Activated T-helper 1 cell treated with anti-CD3 and anti-CD28 coated beads, Interleukin-12 subunit alpha, Interleukin-12 subunit beta, Interleukin-2, Interleukin-4 antibody, amounts not matched to agents 30 ng/mL and 10 ng/mL and 1 ng/mL, durations not matched to agents 14 hours and 24 hours and 36 hours (primary cell): ENCODE data around the gene RFC4. TPM values are rescaled to one million over a fixed set of nuclear protein-coding genes. Genes with fewer than 3 reads are reported as not detected.
"Not testable (repeated sequence)": the region's sequence is repeated elsewhere in the genome, so short reads cannot be mapped to it uniquely, and the experiment has no call there.

Source experiments
- DNase-seq: peaks from one replicate; pipeline ENCODE4 v3.0.0; 2021; ENCODE audit warnings: low spot score
- H3K27ac Mint-ChIP-seq: one replicate; pipeline ENCODE4 v1.8.0; 2021; ENCODE audit warnings: mild to moderate bottlenecking, mixed read lengths
- H3K27me3 Mint-ChIP-seq: one replicate; pipeline ENCODE4 v1.8.0; 2022; ENCODE audit warnings: mild to moderate bottlenecking, moderate library complexity, mixed read lengths; ENCODE audit not compliant: insufficient read depth
- H3K36me3 Mint-ChIP-seq: one replicate; pipeline ENCODE4 v1.8.0; 2021; ENCODE audit warnings: low read depth, mixed read lengths
- H3K4me1 Mint-ChIP-seq: one replicate; pipeline ENCODE4 v1.8.0; 2021; ENCODE audit warnings: low read depth, mixed read lengths
- H3K4me3 Mint-ChIP-seq: one replicate; pipeline ENCODE4 v1.8.0; 2021; ENCODE audit warnings: mild to moderate bottlenecking, moderate library complexity, mixed read lengths
- H3K9me3 Mint-ChIP-seq: one replicate; pipeline ENCODE4 v1.8.0; 2021; ENCODE audit warnings: mixed read lengths
- intact Hi-C: fragments of 100-400 bp; cut with micrococcal nuclease; formaldehyde crosslinking; loops from one replicate; pipeline ENCODE4 v1.15.1; 2024
- total RNA-seq: library from RNA; stranded (reverse); gene quantifications from 2 replicates; pipeline ENCODE4 v1.2.3, GENCODE V29; 2022

The RFC4 gene
- 111 and 122 TPM in 2 replicates for total RNA-seq

GRCh38 chr3:186806089-186807055, at the start of gene RFC4:
TSS of gene RFC4 (minus strand) at chr3:186806482. CDS start at chr3:186804713, 1,769 bp downstream.
- H3K4me1 Mint-ChIP-seq: peaks cover 31% of the 10 kb centered on the region
- peak within 1 kb of the TSS; percentile 93 for H3K4me3 Mint-ChIP-seq
- H3K9me3 Mint-ChIP-seq: no peaks in the 10 kb centered on the region
- H3K27me3 Mint-ChIP-seq: no peaks in the 10 kb centered on the region
- H3K27ac Mint-ChIP-seq: peak within 1 kb of the TSS; percentile 85
- intact Hi-C loops: loop anchor here (1.0 to 5.0 kb wide), 6 partner anchors 15 to 869 kb away; partner anchors contain the start of genes DNAJB11, EIF4A2 and TRA2B
- peaks cover 16% of the 10 kb centered on the region for H3K36me3 Mint-ChIP-seq
- peak; percentile 80 for DNase-seq

- intact Hi-C loops: no loop called here
- Mint-ChIP-seq H3K27me3 (no peaks in the 10 kb centered on the region), H3K36me3 (peaks cover 7% of the 10 kb centered on the region), H3K4me3 (no peak overlapping the region), H3K27ac (no peak overlapping the region), H3K4me1 (peaks cover 18% of the 10 kb centered on the region), H3K9me3 (peaks cover 10% of the 10 kb centered on the region)
- no peak for DNase-seq
These were observed 48.7 kb upstream of the RFC4 start for GRCh38 chr3:186854954-186855353.

GRCh38 chr3:186854146-186854545, 47.9 kb upstream of the RFC4 start:
- Mint-ChIP-seq H3K4me3 (no peak overlapping the region), H3K27me3 (no peaks in the 10 kb centered on the region), H3K9me3 (peaks cover 3% of the 10 kb centered on the region), H3K27ac (no peak overlapping the region), H3K4me1 (peaks cover 21% of the 10 kb centered on the region), H3K36me3 (peaks cover 3% of the 10 kb centered on the region)
- DNase-seq: no peak
- intact Hi-C loops: no loop called here

GRCh38 chr3:186852994-186853393, 46.7 kb upstream of the RFC4 start:
- no peak overlapping the region for H3K4me3 Mint-ChIP-seq
- DNase-seq: no peak

GRCh38 chr3:186851835-186852234, 45.6 kb upstream of the RFC4 start:
- intact Hi-C loops, H3K4me3 Mint-ChIP-seq, H3K9me3 Mint-ChIP-seq, H3K27me3 Mint-ChIP-seq, DNase-seq, H3K36me3 Mint-ChIP-seq: not testable (repeated sequence)
- Mint-ChIP-seq H3K4me1 (peaks cover 24% of the 10 kb centered on the region), H3K27ac (peak overlapping the region; percentile 72)

More at GRCh38 chr3:186852994-186853393, 46.7 kb upstream of the RFC4 start:
- no peaks in the 10 kb centered on the region for H3K9me3 Mint-ChIP-seq
- H3K4me1 Mint-ChIP-seq: peaks cover 22% of the 10 kb centered on the region
- peaks cover 3% of the 10 kb centered on the region for H3K36me3 Mint-ChIP-seq
- H3K27me3 Mint-ChIP-seq: peaks cover 1% of the 10 kb centered on the region
- intact Hi-C loops: no loop called here
- H3K27ac Mint-ChIP-seq: no peak overlapping the region

- Mint-ChIP-seq H3K27ac (no peak overlapping the region), H3K4me3 (no peak overlapping the region), H3K9me3 (no peaks in the 10 kb centered on the region), H3K27me3 (peaks cover 13% of the 10 kb centered on the region), H3K36me3 (peaks cover 3% of the 10 kb centered on the region), H3K4me1 (peaks cover 26% of the 10 kb centered on the region)
- DNase-seq: no peak
- intact Hi-C loops: loop anchor here (1.0 kb wide), 6 partner anchors 31 to 316 kb away; no protein-coding TSS in a partner anchor
These were observed 43.2 kb upstream of the RFC4 start for GRCh38 chr3:186849374-186849975.

- Mint-ChIP-seq H3K4me1 (peaks cover 24% of the 10 kb centered on the region), H3K36me3 (peaks cover 3% of the 10 kb centered on the region), H3K27ac (no peak overlapping the region), H3K4me3 (no peak overlapping the region), H3K27me3 (peaks cover 22% of the 10 kb centered on the region), H3K9me3 (no peaks in the 10 kb centered on the region)
- intact Hi-C loops: no loop called here
- no peak for DNase-seq
These were observed 41.2 kb upstream of the RFC4 start for GRCh38 chr3:186847437-186847836.

- Mint-ChIP-seq H3K4me1 (peaks cover 13% of the 10 kb centered on the region), H3K9me3 (no peaks in the 10 kb centered on the region), H3K4me3 (no peak overlapping the region), H3K36me3 (no peaks in the 10 kb centered on the region), H3K27me3 (peaks cover 22% of the 10 kb centered on the region), H3K27ac (no peak overlapping the region)
- intact Hi-C loops: no loop called here
- no peak for DNase-seq
These were observed 39.5 kb upstream of the RFC4 start for GRCh38 chr3:186845756-186846155.

- H3K4me1 Mint-ChIP-seq: peaks cover 13% of the 10 kb centered on the region
- H3K27ac Mint-ChIP-seq: no peak overlapping the region
- peaks cover 22% of the 10 kb centered on the region for H3K27me3 Mint-ChIP-seq
- DNase-seq: no peak
- no peaks in the 10 kb centered on the region for H3K36me3 Mint-ChIP-seq
- no peak overlapping the region for H3K4me3 Mint-ChIP-seq
- H3K9me3 Mint-ChIP-seq: no peaks in the 10 kb centered on the region
- intact Hi-C loops: no loop called here
These were observed 38.6 kb upstream of the RFC4 start for GRCh38 chr3:186844908-186845307.

GRCh38 chr3:186843039-186843432, 36.8 kb upstream of the RFC4 start:
- no peak for DNase-seq
- H3K4me3 Mint-ChIP-seq: no peak overlapping the region
- no peak overlapping the region for H3K27ac Mint-ChIP-seq
- H3K27me3 Mint-ChIP-seq: peaks cover 21% of the 10 kb centered on the region
- no peaks in the 10 kb centered on the region for H3K36me3 Mint-ChIP-seq
- peaks cover 5% of the 10 kb centered on the region for H3K4me1 Mint-ChIP-seq
- H3K9me3 Mint-ChIP-seq: no peaks in the 10 kb centered on the region
- intact Hi-C loops: no loop called here

GRCh38 chr3:186842426-186843038, 36.2 kb upstream of the RFC4 start, which contains the start of gene ADIPOQ:
TSS of gene ADIPOQ (plus strand) at chr3:186842710. CDS start at chr3:186853059, 10,349 bp downstream.
- H3K9me3 Mint-ChIP-seq: no peaks in the 10 kb centered on the region
- intact Hi-C loops: no loop called here
- H3K4me1 Mint-ChIP-seq: peaks cover 5% of the 10 kb centered on the region
- DNase-seq: no peak
- H3K36me3 Mint-ChIP-seq: no peaks in the 10 kb centered on the region
- no peak within 1 kb of the TSS for H3K4me3 Mint-ChIP-seq
- H3K27me3 Mint-ChIP-seq: peaks cover 22% of the 10 kb centered on the region
- H3K27ac Mint-ChIP-seq: no peak within 1 kb of the TSS

- no peak overlapping the region for H3K4me3 Mint-ChIP-seq
- peaks cover 24% of the 10 kb centered on the region for H3K27me3 Mint-ChIP-seq
- peaks cover under 1% of the 10 kb centered on the region for H3K4me1 Mint-ChIP-seq
- intact Hi-C loops: no loop called here
- no peak overlapping the region for H3K27ac Mint-ChIP-seq
- no peaks in the 10 kb centered on the region for H3K36me3 Mint-ChIP-seq
- H3K9me3 Mint-ChIP-seq: no peaks in the 10 kb centered on the region
- DNase-seq: no peak
These were observed 35.3 kb upstream of the RFC4 start for GRCh38 chr3:186841620-186842019.
